GM18907 (cell line): ENCODE measurements around the gene HOXA2.

Source experiments
- ATAC-seq: cut with Tn5 transposase; IDR thresholded peaks from one replicate; pipeline ENCODE4 v1.9.1; 2021; ENCODE audit warnings: mild to moderate bottlenecking, moderate library complexity; ENCODE audit not compliant: unreplicated experiment

The HOXA2 gene

GRCh38 chr7:27126596-27127327 is 24.3 kb upstream of the HOXA2 start:
- ATAC-seq, result no peak

DNA sequence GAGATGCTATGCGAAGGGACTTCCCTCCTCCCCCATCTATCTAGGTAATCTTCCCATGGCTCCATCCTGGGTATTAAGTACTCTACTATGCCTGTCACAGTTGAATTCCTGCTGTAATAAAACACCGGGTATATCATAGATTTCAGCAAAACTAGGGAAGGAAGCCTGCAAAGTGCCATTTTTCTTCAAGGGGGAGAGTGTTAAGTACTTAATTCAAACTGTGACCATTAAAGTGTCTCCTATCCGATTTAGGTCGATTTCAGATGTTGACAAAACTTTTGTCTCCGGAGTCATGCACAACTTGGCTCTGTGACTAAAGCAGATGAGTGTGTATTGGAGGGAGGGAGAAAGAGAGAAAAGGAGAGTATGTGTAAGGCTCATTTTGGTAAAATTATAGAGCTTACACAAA is 23.5 kb upstream of the HOXA2 start:
- ATAC-seq, result no peak

- no peak for ATAC-seq
Observed at GRCh38 chr7:27124902-27125689, 22.6 kb upstream of the HOXA2 start.

GRCh38 chr7:27124096-27124901 is 21.8 kb upstream of the HOXA2 start:
- ATAC-seq, result no peak

DNA sequence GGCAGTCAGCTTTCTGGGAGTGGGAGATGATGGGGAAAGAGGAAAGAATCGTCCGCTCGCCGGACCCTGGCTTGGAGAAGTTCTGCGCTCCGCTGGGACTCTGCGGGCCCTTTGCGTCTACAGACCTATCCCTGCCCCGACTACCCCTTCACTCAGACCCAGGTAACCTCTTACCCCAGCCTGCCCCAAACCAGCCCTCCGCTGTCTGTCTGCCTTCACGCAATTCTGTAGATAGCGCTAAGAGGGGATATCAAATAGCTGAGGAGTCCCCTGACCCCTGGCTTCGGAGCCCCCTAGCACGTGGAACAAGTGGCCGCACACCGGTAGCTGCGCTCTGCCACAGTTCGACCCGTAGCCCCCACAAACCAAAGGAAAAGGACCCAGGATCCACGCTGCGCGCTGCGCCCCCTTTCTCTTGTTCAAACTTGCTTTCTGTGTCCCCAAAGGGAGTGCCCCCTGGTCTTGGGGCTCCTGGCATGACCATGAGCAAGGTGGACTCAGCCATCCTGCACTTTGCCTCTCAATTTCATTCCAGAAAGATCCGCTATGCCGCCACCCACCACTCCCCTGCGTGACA is 21.1 kb upstream of the HOXA2 start:
- no peak for ATAC-seq

DNA sequence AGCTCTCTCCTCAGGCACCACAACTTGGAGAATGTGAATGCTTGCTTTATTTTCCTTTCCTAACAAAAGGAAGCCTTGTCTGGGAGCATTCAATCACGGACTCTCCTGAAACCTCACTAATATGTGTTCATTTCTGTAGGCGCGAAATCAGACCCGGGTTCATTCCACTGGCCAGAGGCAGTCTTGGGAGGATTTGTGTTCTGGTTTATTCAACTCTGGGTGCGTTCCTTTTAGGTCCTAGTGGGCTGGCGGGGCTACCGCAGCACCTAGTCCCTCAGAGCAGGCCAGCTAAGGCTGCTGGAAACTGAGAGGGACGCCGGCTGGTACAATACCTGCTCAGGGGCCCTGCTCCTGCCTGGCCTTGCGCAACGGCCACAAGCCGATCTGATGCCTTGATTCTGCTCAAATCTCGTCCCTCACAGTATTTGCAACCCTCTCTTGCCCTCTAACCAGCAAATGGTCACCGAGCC is 20.6 kb upstream of the HOXA2 start:
- ATAC-seq, result no peak

- no peak for ATAC-seq
Observed at GRCh38 chr7:27122077-27122910, 19.8 kb upstream of the HOXA2 start.

DNA sequence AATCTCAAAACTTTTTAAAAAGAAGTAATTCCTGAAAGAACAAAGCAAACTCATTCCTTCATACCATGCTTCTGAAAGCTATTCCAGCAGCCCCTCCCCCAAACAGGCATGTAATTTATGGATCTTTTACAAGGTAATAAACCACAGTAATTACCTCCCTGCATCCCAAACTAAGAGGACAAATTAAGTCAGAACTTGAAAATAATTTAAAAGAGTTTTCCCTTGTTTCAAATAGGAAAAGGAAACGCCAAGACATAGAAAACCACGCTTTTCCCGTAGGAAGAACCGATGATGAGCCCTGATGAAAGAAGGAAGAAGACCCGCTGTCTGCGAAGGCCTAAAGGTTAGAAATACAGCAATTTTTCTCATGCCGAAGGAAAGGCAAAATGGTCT is 19.2 kb upstream of the HOXA2 start:
- no peak for ATAC-seq

- no peak for ATAC-seq
Observed at GRCh38 chr7:27119412-27119911, 17.0 kb upstream of the HOXA2 start.

DNA sequence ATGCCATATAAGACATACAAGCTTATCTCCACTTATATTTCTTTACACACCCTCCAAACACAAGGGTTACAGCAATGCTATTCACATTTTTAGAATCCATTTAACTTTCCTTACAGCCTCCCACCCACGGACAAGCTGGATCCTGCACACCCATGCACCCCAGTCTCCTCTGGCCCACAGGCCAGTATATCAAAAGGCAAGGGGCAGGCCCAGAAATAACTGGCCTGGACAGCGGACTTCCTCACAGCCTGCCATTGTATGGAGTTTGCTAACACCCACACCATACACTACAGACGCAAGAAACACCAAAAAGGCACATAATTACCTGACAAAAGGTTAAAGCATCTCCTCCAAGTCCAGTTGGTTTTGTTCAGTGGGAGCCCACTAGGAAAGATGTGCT is 16.1 kb upstream of the HOXA2 start:
- ATAC-seq, result no peak

GRCh38 chr7:27117887-27118491 is 15.5 kb upstream of the HOXA2 start:
- no peak for ATAC-seq

GRCh38 chr7:27116962-27117886 is 14.7 kb upstream of the HOXA2 start:
- no peak for ATAC-seq

- no peak for ATAC-seq
Observed at GRCh38 chr7:27116031-27116961, 13.8 kb upstream of the HOXA2 start.

GRCh38 chr7:27115221-27116026 is 12.9 kb upstream of the HOXA2 start:
- no peak for ATAC-seq

- ATAC-seq, result no peak
Observed at GRCh38 chr7:27114881-27115220, 12.4 kb upstream of the HOXA2 start.

DNA sequence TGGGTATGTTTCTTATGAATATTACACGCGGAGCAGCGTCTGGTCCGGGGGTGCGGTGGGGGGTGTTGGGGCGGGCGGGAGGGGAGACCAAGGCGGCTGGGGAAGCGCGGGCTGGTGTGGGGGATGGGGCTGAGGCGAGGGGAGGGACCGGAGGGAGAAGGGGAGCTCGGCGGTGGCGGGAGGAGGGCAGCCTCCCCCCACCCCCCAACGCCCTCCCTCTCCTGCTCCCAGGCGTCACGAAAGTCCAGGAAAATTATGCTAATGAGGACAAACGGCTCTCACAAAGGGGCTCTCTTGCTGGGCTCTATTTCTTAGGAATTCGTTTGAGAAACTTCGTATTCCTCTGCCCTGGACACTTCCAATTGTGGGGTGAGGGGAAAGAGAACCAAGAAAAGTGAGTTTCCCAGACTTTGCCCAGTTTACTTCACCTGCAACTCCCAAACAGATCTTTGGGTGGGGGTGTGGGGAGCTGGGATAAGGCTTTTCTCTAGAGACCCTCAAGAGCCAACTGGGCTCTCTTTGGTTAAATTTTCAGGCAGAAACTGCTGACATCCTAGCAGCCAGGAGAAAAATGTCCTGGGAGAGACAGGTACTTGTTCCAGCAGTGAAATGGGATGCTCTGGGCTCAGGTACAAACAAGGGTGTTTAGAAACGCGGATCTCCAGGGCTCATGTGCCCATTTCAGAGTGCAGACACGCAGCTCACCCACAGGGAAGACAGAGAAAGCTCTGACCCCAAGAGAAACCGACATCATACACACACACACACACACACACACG is 11.7 kb upstream of the HOXA2 start:
- no peak for ATAC-seq
